Vagina (tissue), 2 donors: Measurements from ENCODE around the gene PPIF.

ENCODE experiments used
- POLR2A ChIP-seq, 2 donors: fragments of 450-650 bp; IDR thresholded peaks; one replicate each; pipeline ENCODE4 v1.6.1; 2017; ENCODE audit warnings: antibody characterized with exemption in 2 of 2, mild to moderate bottlenecking in 2 of 2, moderate library complexity in 2 of 2
- TF ChIP-seq, protein P1 (sequence below), 3 experiments: fragments of 450-650 bp in 2 of 3; fragments of 200-600 bp in 1 of 3; sonication (generic) in 1 of 3; IDR thresholded peaks; one replicate each; pipeline ENCODE4 v1.5.1; 2017 to 2019; ENCODE audit warnings: antibody characterized with exemption in 3 of 3, mild to moderate bottlenecking in 2 of 3, moderate library complexity in 2 of 3

- TF ChIP-seq POLR2A (IDR thresholded peaks at IDR 0.05) = no peak
- TF ChIP-seq, protein P1, sequence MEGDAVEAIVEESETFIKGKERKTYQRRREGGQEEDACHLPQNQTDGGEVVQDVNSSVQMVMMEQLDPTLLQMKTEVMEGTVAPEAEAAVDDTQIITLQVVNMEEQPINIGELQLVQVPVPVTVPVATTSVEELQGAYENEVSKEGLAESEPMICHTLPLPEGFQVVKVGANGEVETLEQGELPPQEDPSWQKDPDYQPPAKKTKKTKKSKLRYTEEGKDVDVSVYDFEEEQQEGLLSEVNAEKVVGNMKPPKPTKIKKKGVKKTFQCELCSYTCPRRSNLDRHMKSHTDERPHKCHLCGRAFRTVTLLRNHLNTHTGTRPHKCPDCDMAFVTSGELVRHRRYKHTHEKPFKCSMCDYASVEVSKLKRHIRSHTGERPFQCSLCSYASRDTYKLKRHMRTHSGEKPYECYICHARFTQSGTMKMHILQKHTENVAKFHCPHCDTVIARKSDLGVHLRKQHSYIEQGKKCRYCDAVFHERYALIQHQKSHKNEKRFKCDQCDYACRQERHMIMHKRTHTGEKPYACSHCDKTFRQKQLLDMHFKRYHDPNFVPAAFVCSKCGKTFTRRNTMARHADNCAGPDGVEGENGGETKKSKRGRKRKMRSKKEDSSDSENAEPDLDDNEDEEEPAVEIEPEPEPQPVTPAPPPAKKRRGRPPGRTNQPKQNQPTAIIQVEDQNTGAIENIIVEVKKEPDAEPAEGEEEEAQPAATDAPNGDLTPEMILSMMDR (IDR thresholded peaks at IDR 0.05) = no peak
Observed at GRCh38 chr10:79327090-79327457, 20.2 kb upstream of the PPIF start.
